T-helper 1 cell (primary cell): ENCODE data around the gene IFNAR1.

Experiments used
- DNase-seq, 5 donors: peaks; one replicate each; pipeline ENCODE4 v3.0.0-alpha.2; 2012 to 2020
- total RNA-seq, 4 donors: gene quantifications; one replicate each; lab custom pipeline; 2026; lab: John Stamatoyannopoulos, UW

Gene IFNAR1
- 33.4 to 71.9 (median 53.2) reads per million in 4 donors for total RNA-seq

DNA sequence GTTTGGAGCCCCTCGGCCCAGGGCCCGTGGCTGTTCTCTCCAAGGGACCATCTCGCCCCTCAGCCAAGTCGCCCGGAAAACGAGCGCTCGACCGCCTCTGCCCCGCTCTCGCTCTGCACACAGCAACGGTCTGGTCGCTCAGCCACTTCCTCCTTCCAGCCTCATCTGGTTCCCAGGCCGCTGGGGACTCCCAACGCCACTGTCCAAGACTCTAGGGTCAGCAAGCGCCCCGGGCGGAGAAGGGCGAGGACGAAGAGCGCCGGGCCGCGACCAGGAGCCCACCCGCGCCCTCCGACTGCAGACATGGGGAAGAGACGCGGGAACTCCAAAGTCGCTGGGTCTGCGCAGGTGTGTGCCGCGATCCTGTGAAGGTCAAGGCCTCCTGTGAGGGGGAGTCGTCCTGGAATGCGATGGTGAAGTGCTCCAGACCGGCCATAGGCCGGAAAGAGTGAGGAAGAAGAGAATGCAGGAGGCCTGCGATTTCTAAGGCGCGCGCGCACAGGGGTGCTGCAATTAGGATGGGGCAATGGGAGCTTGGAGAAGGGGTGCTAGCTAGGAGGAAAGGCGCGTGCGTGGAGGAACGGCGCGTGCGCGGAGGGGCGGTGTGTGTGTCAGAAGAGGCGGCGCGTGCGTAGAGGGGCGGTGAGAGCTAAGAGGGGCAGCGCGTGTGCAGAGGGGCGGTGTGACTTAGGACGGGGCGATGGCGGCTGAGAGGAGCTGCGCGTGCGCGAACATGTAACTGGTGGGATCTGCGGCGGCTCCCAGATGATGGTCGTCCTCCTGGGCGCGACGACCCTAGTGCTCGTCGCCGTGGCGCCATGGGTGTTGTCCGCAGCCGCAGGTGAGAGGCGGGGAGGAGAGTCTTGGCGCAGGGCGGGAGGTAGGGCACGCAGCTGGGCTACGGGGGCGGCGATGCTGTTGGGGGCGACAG is at the start of gene IFNAR1:
Gene IFNAR1, plus strand, starts transcription at position 680 of the 931 bp plus-strand sequence. Its CDS starts 86 bp downstream, at position 766.
- DNase-seq = peak; percentile 96 to 99 (median 98)

DNA sequence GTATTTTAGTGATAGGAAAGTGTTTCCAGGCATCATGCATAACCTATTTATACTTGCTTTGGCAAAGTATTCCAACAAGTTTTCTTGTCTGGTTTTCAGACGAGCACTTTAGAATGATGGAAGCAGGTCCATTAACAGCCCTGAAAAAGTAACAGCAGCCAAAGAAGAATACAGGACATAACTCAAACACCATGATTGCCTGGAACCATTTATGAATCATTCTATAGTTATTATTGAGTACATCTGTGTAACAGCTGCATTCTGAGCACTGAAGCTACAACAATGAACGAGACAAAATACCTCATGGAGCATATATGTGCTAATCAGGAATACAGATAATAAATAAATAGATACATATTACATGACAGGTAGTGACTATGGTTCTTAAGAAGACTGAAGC is 46.0 kb upstream of the IFNAR1 start:
- DNase-seq = no peak

GRCh38 chr21:33279330-33279820 is 45.4 kb upstream of the IFNAR1 start:
- DNase-seq = no peak

DNA sequence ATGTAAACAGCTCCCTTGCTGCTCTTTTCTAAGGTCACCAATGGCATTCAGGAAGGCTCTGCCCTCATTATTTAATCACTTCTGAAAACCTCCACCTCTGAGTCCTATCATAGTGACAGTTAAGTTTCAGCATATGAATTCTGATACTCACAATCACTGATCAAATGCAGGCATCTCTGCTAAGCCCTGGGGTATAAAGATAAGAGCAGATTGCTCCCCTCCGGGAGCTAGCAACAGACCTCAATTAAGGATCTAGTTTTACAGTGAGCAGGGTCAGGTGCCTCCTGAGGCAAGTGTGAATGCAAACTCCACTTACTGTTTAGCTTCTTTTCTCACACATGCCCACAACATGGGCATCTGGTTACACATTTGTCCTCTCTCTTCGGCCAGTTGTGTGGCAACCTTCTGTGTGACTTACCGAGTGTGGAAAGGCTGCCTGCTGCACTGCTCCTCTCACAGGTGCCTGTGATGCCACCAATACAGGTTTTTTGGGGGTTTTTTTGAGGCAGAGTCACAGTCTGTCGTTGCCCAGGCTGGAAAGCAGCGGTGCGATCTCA is 43.6 kb upstream of the IFNAR1 start:
- DNase-seq = no peak

DNA sequence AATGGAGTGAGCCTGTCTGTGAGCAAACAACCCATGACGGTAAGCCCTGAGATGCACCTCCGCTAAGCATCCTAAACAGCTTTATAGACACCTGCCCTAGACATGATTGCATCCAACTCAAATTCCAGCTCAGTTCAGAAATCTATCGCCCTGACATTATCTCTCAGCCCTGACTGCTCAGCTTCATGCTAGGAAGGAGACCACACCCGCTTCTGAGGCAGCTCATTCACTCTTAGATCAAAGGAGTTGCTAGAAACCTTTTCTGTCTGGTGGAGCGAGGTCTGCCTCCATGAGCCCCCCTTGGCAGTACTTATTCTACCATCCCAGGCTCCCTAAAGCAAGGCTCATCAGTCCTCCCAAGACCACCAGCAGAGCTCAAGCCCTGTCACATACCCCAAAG is 41.6 kb upstream of the IFNAR1 start:
- DNase-seq = no peak

GRCh38 chr21:33286076-33286475 is 38.7 kb upstream of the IFNAR1 start:
- DNase-seq = no peak

DNA sequence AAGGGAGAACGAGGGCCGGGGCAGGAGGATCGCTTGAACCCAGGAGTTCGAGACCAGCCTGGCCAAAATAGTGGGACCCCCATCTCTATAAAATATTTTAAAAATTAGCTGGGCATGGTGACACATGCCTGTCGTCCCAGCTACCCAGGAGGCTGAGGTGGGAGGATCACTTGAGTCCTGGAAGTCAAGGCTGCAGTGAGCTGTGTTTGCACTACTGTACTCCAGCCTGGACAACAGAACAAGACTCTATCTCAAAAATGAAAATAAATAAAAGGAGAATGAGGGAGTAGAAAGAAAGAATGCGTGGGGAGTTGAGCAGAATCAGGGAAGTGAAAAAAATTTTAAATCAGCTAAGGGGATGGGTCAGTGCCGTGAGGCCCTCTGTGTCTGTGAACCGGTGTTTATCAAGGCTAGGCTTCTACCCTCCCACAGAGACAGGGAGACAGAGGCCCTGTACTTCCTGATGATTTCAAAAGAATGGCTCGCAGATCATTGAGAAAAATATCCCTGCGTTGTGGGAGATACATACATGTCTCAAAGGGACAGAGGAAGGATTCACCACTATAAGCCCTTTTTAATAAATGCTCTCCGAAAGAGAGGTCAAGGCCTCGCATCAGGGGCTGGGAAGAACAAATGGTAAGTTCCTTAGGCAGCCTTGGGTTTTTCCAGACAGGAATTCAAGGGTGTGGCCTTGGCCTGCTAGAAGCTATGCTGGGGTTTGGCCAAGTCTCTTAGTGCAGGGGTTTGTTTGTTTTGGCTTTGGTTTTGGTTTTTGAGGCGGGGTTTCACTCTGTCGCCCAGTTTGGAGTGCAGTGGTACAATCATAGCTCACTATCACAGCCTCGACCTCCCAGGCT is 37.9 kb upstream of the IFNAR1 start:
- no peak for DNase-seq

DNA sequence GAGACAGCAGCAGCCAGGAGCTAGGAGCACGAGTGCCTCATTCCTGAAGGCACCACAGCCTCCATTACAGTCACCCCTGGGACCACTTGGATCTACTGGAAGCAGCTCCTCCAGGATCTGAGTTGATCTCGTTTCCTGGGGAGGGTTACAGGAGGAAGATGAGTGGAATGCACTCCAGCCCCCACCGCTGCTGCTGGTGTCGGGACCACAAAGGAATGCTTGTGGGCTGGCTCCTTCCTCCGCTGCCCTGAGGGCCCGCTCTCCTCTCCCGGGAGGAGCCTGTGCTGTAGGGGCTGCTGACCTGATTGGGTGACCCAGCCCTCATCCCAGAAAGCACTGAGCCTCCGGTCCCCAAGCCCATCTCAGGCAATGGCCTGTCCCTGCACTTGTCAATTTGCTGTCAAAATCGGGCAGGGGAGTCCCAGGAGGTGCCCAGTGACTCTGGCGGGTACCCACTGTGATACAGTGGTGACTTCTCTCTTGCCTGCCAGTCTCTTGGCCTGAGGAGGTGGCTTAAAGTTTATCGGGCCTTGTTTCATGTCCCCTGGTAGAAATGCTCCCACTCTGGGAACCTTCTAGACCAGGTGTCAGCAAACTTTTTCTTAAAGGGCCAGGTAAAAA is 35.5 kb upstream of the IFNAR1 start:
- DNase-seq = no peak

DNA sequence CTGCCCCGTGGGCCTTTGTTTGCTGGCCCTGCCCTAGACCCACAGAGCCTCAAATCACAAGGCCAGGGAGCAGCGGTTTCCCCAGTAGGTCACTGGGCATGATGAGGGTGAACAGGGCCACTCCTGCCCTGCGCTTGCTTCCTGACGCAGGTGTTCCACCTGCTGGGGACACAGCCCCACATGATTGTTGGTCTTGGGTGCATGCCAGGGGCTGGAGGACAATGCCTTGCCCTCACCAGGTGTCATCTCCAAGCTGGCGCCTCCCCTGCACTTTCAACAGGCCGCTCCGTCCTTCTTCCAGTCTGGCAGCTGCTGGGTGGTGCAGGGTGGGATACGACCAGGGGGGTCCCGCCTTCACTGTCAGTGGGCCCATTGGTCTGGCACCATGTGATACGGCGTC is 34.3 kb upstream of the IFNAR1 start:
- DNase-seq = no peak

GRCh38 chr21:33291686-33292085 is 33.1 kb upstream of the IFNAR1 start:
- no peak for DNase-seq

GRCh38 chr21:33292724-33293123 is 32.0 kb upstream of the IFNAR1 start:
- DNase-seq = no peak

DNA sequence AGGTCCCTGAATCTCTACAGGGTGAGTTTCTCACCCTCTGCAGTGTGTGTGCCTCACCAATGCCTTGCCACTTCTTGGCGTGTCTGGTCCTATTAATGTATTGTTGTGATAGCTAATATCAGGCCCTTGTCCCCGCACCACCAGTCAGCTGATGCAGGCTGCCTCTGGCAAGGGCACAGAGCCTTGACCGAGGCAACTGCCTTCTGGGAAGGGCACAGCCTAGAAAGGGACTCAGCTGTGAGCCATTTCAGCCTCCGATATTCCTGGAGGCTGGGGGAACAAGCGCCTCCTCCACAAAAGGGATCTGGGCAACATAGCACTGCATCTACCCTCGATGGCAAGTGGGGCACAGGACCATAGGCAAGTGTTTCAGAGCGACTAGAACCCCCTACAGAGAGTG is 31.6 kb upstream of the IFNAR1 start:
- no peak for DNase-seq

GRCh38 chr21:33293811-33294216 is 31.0 kb upstream of the IFNAR1 start:
- DNase-seq = no peak

DNA sequence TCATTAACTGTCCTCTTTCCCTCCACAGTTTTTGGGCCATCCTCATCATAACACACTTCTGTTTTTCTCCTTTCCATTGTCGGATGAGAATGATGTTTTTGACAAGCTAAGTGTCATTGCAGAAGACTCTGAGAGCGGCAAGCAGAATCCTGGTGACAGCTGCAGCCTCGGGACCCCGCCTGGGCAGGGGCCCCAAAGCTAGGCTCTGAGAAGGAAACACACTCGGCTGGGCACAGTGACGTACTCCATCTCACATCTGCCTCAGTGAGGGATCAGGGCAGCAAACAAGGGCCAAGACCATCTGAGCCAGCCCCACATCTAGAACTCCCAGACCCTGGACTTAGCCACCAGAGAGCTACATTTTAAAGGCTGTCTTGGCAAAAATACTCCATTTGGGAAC is 28.6 kb upstream of the IFNAR1 start:
- DNase-seq = no peak

GRCh38 chr21:33299181-33299752 is 25.5 kb upstream of the IFNAR1 start:
- DNase-seq = peak in 2 of 5 donors; percentile 29 to 52

DNA sequence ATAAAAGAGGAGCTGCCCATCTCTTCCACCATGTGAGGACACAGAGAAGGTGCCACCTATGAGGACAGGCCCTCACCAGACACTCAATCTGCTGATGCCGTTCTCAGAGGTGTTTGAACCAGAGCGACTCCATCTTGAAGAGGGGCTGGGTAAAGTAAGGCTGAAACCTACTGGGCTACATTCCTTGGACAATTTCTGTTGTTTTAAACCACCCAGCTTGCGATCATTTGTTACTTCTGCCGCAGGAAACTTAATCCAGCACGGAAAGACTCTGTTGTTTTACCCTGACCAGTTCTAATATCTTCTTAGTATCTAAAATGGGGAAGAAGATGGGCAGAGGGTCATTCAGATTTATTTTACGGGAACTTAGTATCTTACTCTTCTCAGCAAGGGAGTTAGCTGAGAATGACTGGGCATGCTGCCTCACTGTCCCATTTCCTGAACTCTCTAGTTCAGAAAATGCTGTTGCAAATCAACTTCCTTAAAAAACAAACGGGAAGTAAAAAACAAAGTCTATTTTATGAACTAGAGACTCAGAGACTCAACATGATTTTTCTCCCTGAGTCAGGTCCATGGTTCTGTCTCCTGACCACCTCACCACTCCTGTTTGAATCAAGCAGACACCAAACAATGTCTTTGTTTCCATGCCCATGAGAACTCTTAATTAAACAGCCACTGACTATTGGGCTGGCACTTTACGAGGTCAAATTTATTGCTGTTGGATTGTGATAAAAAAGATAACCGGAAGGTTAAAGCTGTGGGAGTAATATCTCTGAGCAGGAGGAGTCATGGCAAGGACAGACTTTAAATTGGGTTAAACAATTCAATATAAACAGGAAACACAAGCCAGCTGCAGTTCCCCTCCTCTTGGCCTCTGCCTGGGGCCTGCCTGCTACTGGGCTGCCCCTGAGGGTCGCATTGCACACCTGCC is 23.8 kb upstream of the IFNAR1 start:
- no peak for DNase-seq

GRCh38 chr21:33301632-33302002 is 23.2 kb upstream of the IFNAR1 start:
- no peak for DNase-seq

DNA sequence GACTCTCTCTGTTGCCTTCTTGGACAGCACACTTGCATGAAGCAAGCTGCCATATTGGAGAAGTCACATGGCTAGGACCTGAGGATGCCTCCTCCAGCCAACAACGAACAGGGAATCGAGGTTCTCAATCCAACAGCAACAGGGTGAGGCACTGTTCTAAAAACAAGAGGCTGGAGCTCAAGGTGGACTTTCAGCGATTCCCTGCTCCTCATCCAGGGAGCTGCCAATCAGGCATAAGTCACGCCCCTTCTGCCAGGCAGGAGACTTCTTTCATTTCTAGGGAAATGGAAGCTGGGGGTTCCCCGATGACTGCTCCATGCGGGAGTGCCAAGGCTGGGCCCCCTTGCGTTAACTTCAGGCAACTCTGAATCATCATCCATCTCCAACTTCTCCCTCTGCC is 22.7 kb upstream of the IFNAR1 start:
- no peak for DNase-seq

GRCh38 chr21:33302796-33303195 is 22.0 kb upstream of the IFNAR1 start:
- no peak for DNase-seq

- no peak for DNase-seq
These were observed 19.5 kb upstream of the IFNAR1 start for GRCh38 chr21:33305344-33305671.

- no peak for DNase-seq
These were observed 18.8 kb upstream of the IFNAR1 start for GRCh38 chr21:33305938-33306337.
